HepG2 (cell line): ENCODE results near the gene COLEC12. TPM values are rescaled to one million over a fixed set of nuclear protein-coding genes. Genes with fewer than 3 reads are reported as not detected.

Experiments
- ATAC-seq: fragments of 200-7000 bp; cut with Tn5 transposase; 3 replicates; pipeline ENCODE4 v1.9.1; 2020; ENCODE audit warnings: mild to moderate bottlenecking, moderate library complexity
- BruUV-seq: library from RNA; stranded (reverse); fragments of 400-500 nt; replicated peaks from 2 replicates; lab custom pipeline; 2021; lab: Mats Ljungman, UMichigan
- CTCF ChIA-PET: fragments of 300-600 bp; formaldehyde crosslinking; extraction: SDS; loops from one replicate; lab custom pipeline; 2021; ENCODE audit warnings: low total read pairs, inconsistent platforms, low intra/inter-chr PET ratio; lab: Yijun Ruan, JAX
- POLR2A ChIA-PET: fragments of 350-600 bp; sonication (Branson Sonifier 250); formaldehyde crosslinking; loops from one replicate; lab custom pipeline; 2020; ENCODE audit warnings: antibody characterized with exemption, inconsistent platforms; lab: Yijun Ruan, JAX
- DNase-seq: peaks from one replicate; pipeline ENCODE4 v3.0.0-alpha.2; 2015; ENCODE audit warnings: low spot score
- FAIRE-seq: peaks from 3 replicates; lab custom pipeline; 2011; peaks lifted over from hg19 to GRCh38; lab: Jason Lieb, UNC
- H2AFZ ChIP-seq: one replicate; pipeline ENCODE4 v1.6.1; 2011; ENCODE audit warnings: low read length, inconsistent platforms
- H3K27ac ChIP-seq: fragments of 300-600 bp; 3 replicates; pipeline ENCODE4 v1.8.0; 2011; ENCODE audit warnings: mixed run types, mild to moderate bottlenecking, mixed read lengths, low read length, inconsistent platforms; ENCODE audit not compliant: insufficient read depth; ENCODE audit errors: extremely low read length
- H3K27me3 ChIP-seq, 2 experiments: fragments of 200-600 bp in 1 of 2; 2 replicates in 1 of 2; 3 replicates in 1 of 2; pipeline versions ENCODE4 v1.6.0 to v1.8.0; 2011; ENCODE audit warnings: low read length in 2 of 2, mild to moderate bottlenecking in 2 of 2, moderate library complexity in 2 of 2, inconsistent platforms in 1 of 2; ENCODE audit not compliant: insufficient read depth in 2 of 2, control insufficient read depth in 1 of 2
- H3K36me3 ChIP-seq, 2 experiments: fragments of 200-600 bp in 1 of 2; replicated peaks in 1 of 2; 2 replicates in 1 of 2; 3 replicates in 1 of 2; pipeline versions ENCODE4 v1.5.1 to v1.8.0; 2011; ENCODE audit warnings: low read length in 2 of 2, inconsistent platforms in 1 of 2; ENCODE audit not compliant: insufficient read depth in 2 of 2, control insufficient read depth in 1 of 2
- H3K4me1 ChIP-seq: 2 replicates; pipeline ENCODE4 v1.5.1; 2012; ENCODE audit warnings: low read length, inconsistent platforms; ENCODE audit not compliant: insufficient read depth
- H3K4me2 ChIP-seq: 2 replicates; pipeline ENCODE4 v1.6.0; 2011; ENCODE audit warnings: low read depth, low read length, inconsistent platforms
- H3K4me3 ChIP-seq, 3 experiments: fragments of 200-600 bp in 1 of 3; sonication (generic), shearing (Covaris generic) in 1 of 3; replicated peaks in 1 of 3; 2 replicates each; pipeline ENCODE4 v1.5.1; 2011 to 2016; ENCODE audit warnings: low read length in 3 of 3, inconsistent platforms in 2 of 3, low read depth in 2 of 3, mild to moderate bottlenecking in 2 of 3, control low read depth in 1 of 3, mixed read lengths in 1 of 3; ENCODE audit not compliant: insufficient read depth in 1 of 3
- H3K79me2 ChIP-seq: one replicate; pipeline ENCODE4 v1.6.1; 2011; ENCODE audit warnings: low read length, inconsistent platforms; ENCODE audit not compliant: insufficient read depth
- H3K9ac ChIP-seq: 2 replicates; pipeline ENCODE4 v1.6.0; 2011; ENCODE audit warnings: mild to moderate bottlenecking, low read depth, low read length, inconsistent platforms; ENCODE audit not compliant: insufficient read depth
- H3K9me3 ChIP-seq: 2 replicates; pipeline ENCODE4 v1.5.1; 2012; ENCODE audit warnings: mild to moderate bottlenecking, low read length
- H4K20me1 ChIP-seq: 2 replicates; pipeline ENCODE4 v1.6.0; 2011; ENCODE audit warnings: inconsistent platforms, mild to moderate bottlenecking, low read length, moderate library complexity; ENCODE audit not compliant: insufficient read depth
- AFF4 ChIP-seq: sonication (generic); formaldehyde crosslinking; IDR thresholded peaks from 2 replicates; pipeline ENCODE4 v1.4.0; 2020; ENCODE audit warnings: missing genetic modification reagents
- GZF1 ChIP-seq: sonication (generic); formaldehyde crosslinking; IDR thresholded peaks from 2 replicates; pipeline ENCODE4 v1.5.1; 2020; ENCODE audit warnings: mild to moderate bottlenecking, missing genetic modification reagents
- KAT8 ChIP-seq: IDR thresholded peaks from 2 replicates; pipeline ENCODE4 v1.6.1; 2016; ENCODE audit warnings: missing genetic modification reagents, missing compliant biosample characterization
- MBNL3 ChIP-seq: fragments of 250-450 bp; sonication (Bioruptor Pico); conservative IDR thresholded peaks from 2 replicates; pipeline ENCODE4 v1.8.0; 2022; ENCODE audit warnings: mild to moderate bottlenecking, inconsistent platforms
- MEIS1 ChIP-seq: sonication (generic); formaldehyde crosslinking; IDR thresholded peaks from 2 replicates; pipeline ENCODE4 v1.9.0; 2021; ENCODE audit warnings: mild to moderate bottlenecking, missing genetic modification reagents, moderate library complexity, borderline replicate concordance
- NBN ChIP-seq: fragments of 450-650 bp; conservative IDR thresholded peaks from 2 replicates; pipeline ENCODE4 v1.6.1; 2017
- PTBP1 ChIP-seq: fragments of 200-400 bp; formaldehyde crosslinking; IDR thresholded peaks from 2 replicates; pipeline ENCODE4 v1.6.1; 2018; ENCODE audit warnings: low read length, low read depth; ENCODE audit not compliant: poor library complexity, severe bottlenecking
- RARG ChIP-seq: sonication (generic); formaldehyde crosslinking; IDR thresholded peaks from 2 replicates; pipeline ENCODE4 v1.4.0; 2020; ENCODE audit warnings: low read depth, mild to moderate bottlenecking, missing genetic modification reagents
- SCMH1 ChIP-seq: sonication (generic); formaldehyde crosslinking; IDR thresholded peaks from 2 replicates; pipeline ENCODE4 v1.9.0; 2021; ENCODE audit warnings: missing genetic modification reagents, mild to moderate bottlenecking, borderline replicate concordance
- TARDBP ChIP-seq: sonication (generic); formaldehyde crosslinking; IDR thresholded peaks from 2 replicates; pipeline ENCODE4 v1.8.0; 2022; ENCODE audit warnings: mild to moderate bottlenecking, missing genetic modification reagents
- TGIF2 ChIP-seq: IDR thresholded peaks from 2 replicates; pipeline ENCODE4 v1.6.1; 2016; ENCODE audit warnings: control low read depth, missing compliant biosample characterization
- ZNF432 ChIP-seq: sonication (generic); formaldehyde crosslinking; IDR thresholded peaks from 2 replicates; pipeline ENCODE4 v1.5.0; 2020; ENCODE audit warnings: missing genetic modification reagents, mild to moderate bottlenecking, borderline replicate concordance
- ZNF441 ChIP-seq: sonication (generic); formaldehyde crosslinking; IDR thresholded peaks from 2 replicates; pipeline ENCODE4 v1.7.0; 2021; ENCODE audit warnings: missing genetic modification reagents, borderline replicate concordance
- ZNF484 ChIP-seq: sonication (generic); formaldehyde crosslinking; IDR thresholded peaks from 2 replicates; pipeline ENCODE4 v1.5.1; 2020; ENCODE audit warnings: mild to moderate bottlenecking, low read depth, missing genetic modification reagents, borderline replicate concordance
- ZNF574 ChIP-seq: sonication (generic); formaldehyde crosslinking; IDR thresholded peaks from 2 replicates; pipeline ENCODE4 v1.4.0; 2020; ENCODE audit warnings: missing genetic modification reagents
- ZNF670 ChIP-seq: sonication (generic); formaldehyde crosslinking; IDR thresholded peaks from 2 replicates; pipeline ENCODE4 v1.8.0; 2022; ENCODE audit warnings: mild to moderate bottlenecking, missing genetic modification reagents, borderline replicate concordance
- ZNF792 ChIP-seq: IDR thresholded peaks from 2 replicates; pipeline ENCODE4 v1.6.1; 2016
- WGBS: methylation state at CpG from one replicate; pipeline ENCODE4 v1.1.6; 2017; ENCODE audit warnings: low lambda C conversion rate; 5-methylcytosine and 5-hydroxymethylcytosine counted together
- in situ Hi-C: cut with HindIII; loops from 2 replicates; pipeline ENCODE4 v1.10.0; 2017; ENCODE audit warnings: low pct_unique_long_range_greater_than_20kb; ENCODE audit not compliant: extremely low pct_ligation_motif_present
- intact Hi-C: fragments of 100-400 bp; cut with micrococcal nuclease; formaldehyde crosslinking; loops from one replicate; pipeline ENCODE4 v1.10.0; 2022; ENCODE audit not compliant: unreplicated experiment
- polyA plus RNA-seq, 8 experiments: library from polyadenylated mRNA; depleted of rRNA in 3 of 8; stranded (reverse) in 7 of 8; unstranded in 1 of 8; fragments of >200 nt; fragmentation: Illumina TruSeq in 4 of 8; extraction: Trizol in 4 of 8; gene quantifications; 2 replicates each; pipeline versions ENCODE4 v1.2.1 to v1.2.3, GENCODE V29; 2011 to 2016; ENCODE audit warnings: low read depth in 4 of 8, missing spikeins in 1 of 8, mixed read lengths in 1 of 8; ENCODE audit not compliant: insufficient read depth in 1 of 8
- total RNA-seq, 5 experiments: library from RNA; depleted of rRNA; stranded (reverse); fragments of >200 nt; fragmentation: Illumina TruSeq; extraction: Trizol; gene quantifications; 2 replicates each; pipeline ENCODE4 v1.2.3, GENCODE V29; 2016; ENCODE audit warnings: low read depth in 1 of 5

Gene COLEC12
- total and polyA plus RNA-seq, 2 of the 13 experiments (the other 11 are each of a cell fraction or from before 2014, with no cell fraction given) = 0.02 to 0.11 TPM

GRCh38 chr18:400456-400855 is 100.0 kb downstream of the COLEC12 start:
- ATAC-seq (no peak), FAIRE-seq (no peak), DNase-seq (no peak)
- intact Hi-C loops = no loop called here
- H3K79me2 ChIP-seq = no peaks in the 10 kb centered on the region
- no peak overlapping the region for H3K4me2 ChIP-seq
- no peak overlapping the region for H3K4me3 ChIP-seq
- H3K9me3 ChIP-seq = peaks cover 7% of the 10 kb centered on the region; the same call in 1 of the 2 replicates
- no peak overlapping the region for H2AFZ ChIP-seq
- no peak overlapping the region for H3K9ac ChIP-seq
- in situ Hi-C loops = no loop called here
- no TSS peak for BruUV-seq
- peaks cover 6% of the 10 kb centered on the region; the same call in 1 of the 2 replicates for H3K4me1 ChIP-seq
- H3K27ac ChIP-seq = no peak overlapping the region
- H3K36me3 ChIP-seq = no peaks in the 10 kb centered on the region
- peaks cover 0 to 1% of the 10 kb centered on the region in 2 experiments; a peak in 2 of 5 replicates for H3K27me3 ChIP-seq
- ChIA-PET POLR2A (no interaction called here), CTCF (no interaction called here)
- TF ChIP-seq ZNF441 (CRISPR knock-in tag) = no peak
- no peak for TF ChIP-seq ZNF574 (CRISPR knock-in tag)
- TF ChIP-seq GZF1 (CRISPR knock-in tag) = no peak
- no peak for TF ChIP-seq TGIF2 (CRISPR knock-in tag)
- TF ChIP-seq NBN = no peak
- no peak for TF ChIP-seq PTBP1
- TF ChIP-seq AFF4 = no peak
- no peak for TF ChIP-seq KAT8 (CRISPR knock-in tag)
- no peak for TF ChIP-seq RARG (CRISPR knock-in tag)
- no peak for TF ChIP-seq ZNF670 (CRISPR knock-in tag)
- TF ChIP-seq ZNF432 (CRISPR knock-in tag) = no peak
- no peak for TF ChIP-seq ZNF484 (CRISPR knock-in tag)
- TF ChIP-seq MBNL3 (CRISPR knock-in tag) = no peak
- no peak for TF ChIP-seq SCMH1 (CRISPR knock-in tag)
- no peak for TF ChIP-seq MEIS1 (CRISPR knock-in tag)
- no peak for TF ChIP-seq ZNF792 (CRISPR knock-in tag)
- no peak for TF ChIP-seq TARDBP (CRISPR knock-in tag)
- 76% methylated on average over 5 of the region's 5 CpGs for WGBS
- H4K20me1 ChIP-seq = no peaks in the 10 kb centered on the region
